HG02885 (cell line): ENCODE results near the gene CTTNBP2.

Experiments
- ATAC-seq: cut with Tn5 transposase; IDR thresholded peaks from one replicate; pipeline ENCODE4 v1.9.1; 2021; ENCODE audit warnings: mild to moderate bottlenecking; ENCODE audit not compliant: unreplicated experiment, poor library complexity

CTTNBP2 gene

GRCh38 chr7:117872561-117873309 is 506 bp downstream of the CTTNBP2 start:
- peak; percentile 22 for ATAC-seq

GRCh38 chr7:117871778-117872538 is 1.3 kb downstream of the CTTNBP2 start:
- ATAC-seq = no peak

- no peak for ATAC-seq
Observed at GRCh38 chr7:117871401-117871777, 1.9 kb downstream of the CTTNBP2 start.

GRCh38 chr7:117870448-117871130 is 2.7 kb downstream of the CTTNBP2 start:
- ATAC-seq = no peak

GRCh38 chr7:117869374-117869773 is 3.9 kb downstream of the CTTNBP2 start:
- ATAC-seq = no peak

GRCh38 chr7:117863618-117864017 is 9.6 kb downstream of the CTTNBP2 start:
- no peak for ATAC-seq

GRCh38 chr7:117862378-117862777 is 10.9 kb downstream of the CTTNBP2 start:
- ATAC-seq = no peak

GRCh38 chr7:117859246-117859812 is 13.9 kb downstream of the CTTNBP2 start:
- ATAC-seq = no peak

GRCh38 chr7:117858712-117859111 is 14.5 kb downstream of the CTTNBP2 start:
- ATAC-seq = no peak

- no peak for ATAC-seq
Observed at GRCh38 chr7:117857718-117858117, 15.5 kb downstream of the CTTNBP2 start.

GRCh38 chr7:117856196-117856595 is 17.0 kb downstream of the CTTNBP2 start:
- no peak for ATAC-seq

- no peak for ATAC-seq
Observed at GRCh38 chr7:117854186-117854585, 19.1 kb downstream of the CTTNBP2 start.

GRCh38 chr7:117848941-117849340 is 24.3 kb downstream of the CTTNBP2 start:
- ATAC-seq = no peak

- ATAC-seq = no peak
Observed at GRCh38 chr7:117844678-117845077, 28.6 kb downstream of the CTTNBP2 start.

- ATAC-seq = no peak
Observed at GRCh38 chr7:117841611-117842010, 31.6 kb downstream of the CTTNBP2 start.

GRCh38 chr7:117841011-117841410 is 32.2 kb downstream of the CTTNBP2 start:
- ATAC-seq = no peak

GRCh38 chr7:117839507-117839906 is 33.7 kb downstream of the CTTNBP2 start:
- peak; percentile 76 for ATAC-seq

GRCh38 chr7:117837841-117838240 is 35.4 kb downstream of the CTTNBP2 start:
- peak; percentile 64 for ATAC-seq

GRCh38 chr7:117835016-117835664 is 38.1 kb downstream of the CTTNBP2 start:
- ATAC-seq = no peak

- no peak for ATAC-seq
Observed at GRCh38 chr7:117830422-117830954, 42.8 kb downstream of the CTTNBP2 start.
